Panc1 (cell line): ENCODE measurements around the gene TMEM100.

Experiments used
- TF ChIP-seq, protein P1 (sequence below), 2 experiments: IDR thresholded peaks; 2 replicates each; pipeline ENCODE4 v1.6.1; 2011 to 2012; ENCODE audit warnings: low read depth in 2 of 2, control low read depth in 1 of 2, low read length in 1 of 2, mild to moderate bottlenecking in 1 of 2, moderate library complexity in 1 of 2; ENCODE audit not compliant: insufficient read depth in 1 of 2
- TF ChIP-seq, protein P2 (sequence below): fragments of 450-650 bp; IDR thresholded peaks from 2 replicates; pipeline ENCODE4 v1.5.1; 2017; ENCODE audit warnings: mild to moderate bottlenecking

DNA sequence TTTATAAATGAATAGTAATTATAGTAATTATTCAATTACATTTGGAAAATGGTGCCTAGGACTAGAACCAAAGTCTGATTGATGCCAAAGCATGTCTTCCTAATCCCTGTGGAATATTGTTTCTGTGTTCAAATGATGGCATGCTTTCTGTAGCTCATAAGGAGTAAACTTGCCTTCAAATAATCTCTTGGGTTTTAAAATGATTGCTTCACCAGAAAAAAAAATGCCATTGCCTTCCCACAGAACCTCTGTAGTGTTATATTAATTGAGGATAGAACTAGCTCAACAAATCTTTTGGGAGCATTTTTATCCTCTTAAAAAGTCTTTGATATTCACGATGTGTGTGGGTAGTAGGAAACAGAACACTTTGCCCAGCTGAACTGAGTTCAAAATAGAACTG lies 7.7 kb upstream of the TMEM100 start:
- TF ChIP-seq, protein P1, sequence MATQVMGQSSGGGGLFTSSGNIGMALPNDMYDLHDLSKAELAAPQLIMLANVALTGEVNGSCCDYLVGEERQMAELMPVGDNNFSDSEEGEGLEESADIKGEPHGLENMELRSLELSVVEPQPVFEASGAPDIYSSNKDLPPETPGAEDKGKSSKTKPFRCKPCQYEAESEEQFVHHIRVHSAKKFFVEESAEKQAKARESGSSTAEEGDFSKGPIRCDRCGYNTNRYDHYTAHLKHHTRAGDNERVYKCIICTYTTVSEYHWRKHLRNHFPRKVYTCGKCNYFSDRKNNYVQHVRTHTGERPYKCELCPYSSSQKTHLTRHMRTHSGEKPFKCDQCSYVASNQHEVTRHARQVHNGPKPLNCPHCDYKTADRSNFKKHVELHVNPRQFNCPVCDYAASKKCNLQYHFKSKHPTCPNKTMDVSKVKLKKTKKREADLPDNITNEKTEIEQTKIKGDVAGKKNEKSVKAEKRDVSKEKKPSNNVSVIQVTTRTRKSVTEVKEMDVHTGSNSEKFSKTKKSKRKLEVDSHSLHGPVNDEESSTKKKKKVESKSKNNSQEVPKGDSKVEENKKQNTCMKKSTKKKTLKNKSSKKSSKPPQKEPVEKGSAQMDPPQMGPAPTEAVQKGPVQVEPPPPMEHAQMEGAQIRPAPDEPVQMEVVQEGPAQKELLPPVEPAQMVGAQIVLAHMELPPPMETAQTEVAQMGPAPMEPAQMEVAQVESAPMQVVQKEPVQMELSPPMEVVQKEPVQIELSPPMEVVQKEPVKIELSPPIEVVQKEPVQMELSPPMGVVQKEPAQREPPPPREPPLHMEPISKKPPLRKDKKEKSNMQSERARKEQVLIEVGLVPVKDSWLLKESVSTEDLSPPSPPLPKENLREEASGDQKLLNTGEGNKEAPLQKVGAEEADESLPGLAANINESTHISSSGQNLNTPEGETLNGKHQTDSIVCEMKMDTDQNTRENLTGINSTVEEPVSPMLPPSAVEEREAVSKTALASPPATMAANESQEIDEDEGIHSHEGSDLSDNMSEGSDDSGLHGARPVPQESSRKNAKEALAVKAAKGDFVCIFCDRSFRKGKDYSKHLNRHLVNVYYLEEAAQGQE (IDR thresholded peaks at IDR 0.05; ENCODE audit: insufficient read depth in 1 of 2, low read depth in 2 of 2, low read length in 1 of 2) = no peak
- TF ChIP-seq, protein P2, sequence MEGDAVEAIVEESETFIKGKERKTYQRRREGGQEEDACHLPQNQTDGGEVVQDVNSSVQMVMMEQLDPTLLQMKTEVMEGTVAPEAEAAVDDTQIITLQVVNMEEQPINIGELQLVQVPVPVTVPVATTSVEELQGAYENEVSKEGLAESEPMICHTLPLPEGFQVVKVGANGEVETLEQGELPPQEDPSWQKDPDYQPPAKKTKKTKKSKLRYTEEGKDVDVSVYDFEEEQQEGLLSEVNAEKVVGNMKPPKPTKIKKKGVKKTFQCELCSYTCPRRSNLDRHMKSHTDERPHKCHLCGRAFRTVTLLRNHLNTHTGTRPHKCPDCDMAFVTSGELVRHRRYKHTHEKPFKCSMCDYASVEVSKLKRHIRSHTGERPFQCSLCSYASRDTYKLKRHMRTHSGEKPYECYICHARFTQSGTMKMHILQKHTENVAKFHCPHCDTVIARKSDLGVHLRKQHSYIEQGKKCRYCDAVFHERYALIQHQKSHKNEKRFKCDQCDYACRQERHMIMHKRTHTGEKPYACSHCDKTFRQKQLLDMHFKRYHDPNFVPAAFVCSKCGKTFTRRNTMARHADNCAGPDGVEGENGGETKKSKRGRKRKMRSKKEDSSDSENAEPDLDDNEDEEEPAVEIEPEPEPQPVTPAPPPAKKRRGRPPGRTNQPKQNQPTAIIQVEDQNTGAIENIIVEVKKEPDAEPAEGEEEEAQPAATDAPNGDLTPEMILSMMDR = no peak
